NCI-H526 treated with DMSO at 0.1 percent for 48 hours (cell line): ENCODE data around the gene TMPRSS4.

ENCODE experiments used
- DNase-seq: peaks from one replicate; lab custom pipeline; 2025; lab: John Stamatoyannopoulos, UW

TMPRSS4 gene

DNA sequence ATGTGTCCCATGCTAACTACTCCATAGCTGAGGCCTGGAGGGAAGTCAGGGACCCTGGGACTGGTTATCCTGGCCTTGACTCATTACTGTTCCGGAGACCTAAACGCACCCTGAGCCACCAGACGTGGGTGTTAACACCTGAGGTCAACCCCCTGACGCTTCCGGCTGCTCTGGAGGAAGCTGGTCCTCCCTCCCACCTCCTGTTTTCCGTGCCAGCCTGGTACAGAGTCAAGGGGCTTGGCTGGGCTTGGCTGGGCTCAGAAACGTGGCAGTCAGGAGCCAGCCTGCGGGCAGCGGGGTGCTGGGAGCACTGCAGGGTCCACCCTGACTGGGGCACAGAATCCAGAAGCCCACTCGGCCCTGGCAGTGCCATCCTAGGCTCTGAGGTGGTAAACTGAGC, 2.6 kb downstream of the TMPRSS4 start:
- DNase-seq = no peak

DNA sequence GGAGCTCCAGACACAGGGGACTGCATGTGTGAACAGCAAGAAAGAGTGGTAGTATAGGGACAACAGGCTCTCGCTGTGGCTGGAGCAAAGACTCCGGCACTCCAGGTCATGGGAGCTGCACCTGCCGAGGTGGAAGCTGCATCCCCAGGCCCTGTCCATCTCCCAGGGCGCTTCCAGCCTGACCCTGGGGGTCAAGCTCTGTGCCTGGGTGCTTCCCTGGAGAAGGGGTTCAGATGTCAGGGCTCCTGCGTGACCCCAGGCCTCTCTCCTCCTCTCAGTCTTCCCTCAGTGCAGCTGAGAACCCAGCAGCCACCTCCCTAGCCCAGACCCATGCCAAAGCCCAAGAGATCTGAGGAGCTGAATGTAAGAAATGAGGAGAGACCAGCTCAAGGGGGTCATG, 3.4 kb downstream of the TMPRSS4 start:
- no peak for DNase-seq

DNA sequence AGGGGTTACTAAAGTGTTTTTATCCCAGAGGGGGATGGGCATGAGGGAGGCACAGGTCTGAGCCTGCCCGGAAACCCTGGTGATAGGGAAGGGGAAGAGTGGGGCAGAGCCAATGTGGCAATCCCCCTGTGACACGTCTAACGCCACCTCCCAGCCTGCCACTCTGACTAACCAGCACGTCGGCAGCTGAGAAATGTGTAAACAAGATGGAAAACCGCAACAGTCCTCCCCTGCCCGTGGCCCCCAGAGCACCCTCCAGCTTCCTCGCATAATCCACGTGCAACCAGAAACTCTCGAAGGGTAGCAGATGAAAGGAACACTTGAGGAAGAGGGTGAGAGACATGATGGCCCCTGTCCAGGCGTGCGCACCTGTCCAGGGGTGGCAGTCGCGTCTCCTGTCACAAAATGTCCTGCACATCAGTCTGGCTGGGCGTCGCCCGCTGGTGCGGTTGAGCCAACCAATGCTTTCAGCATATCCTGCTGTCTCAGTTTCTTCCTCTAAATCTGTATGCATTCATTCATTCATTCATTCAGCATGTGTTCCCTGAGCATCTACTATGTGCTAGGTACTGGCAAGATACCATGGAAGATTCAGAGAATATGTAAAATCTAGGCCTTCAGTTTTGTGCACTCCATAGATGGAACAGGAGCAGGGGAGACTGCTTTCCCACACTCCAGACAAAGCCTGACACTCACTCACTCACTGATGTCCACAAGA, 4.5 kb downstream of the TMPRSS4 start:
- no peak for DNase-seq

DNA sequence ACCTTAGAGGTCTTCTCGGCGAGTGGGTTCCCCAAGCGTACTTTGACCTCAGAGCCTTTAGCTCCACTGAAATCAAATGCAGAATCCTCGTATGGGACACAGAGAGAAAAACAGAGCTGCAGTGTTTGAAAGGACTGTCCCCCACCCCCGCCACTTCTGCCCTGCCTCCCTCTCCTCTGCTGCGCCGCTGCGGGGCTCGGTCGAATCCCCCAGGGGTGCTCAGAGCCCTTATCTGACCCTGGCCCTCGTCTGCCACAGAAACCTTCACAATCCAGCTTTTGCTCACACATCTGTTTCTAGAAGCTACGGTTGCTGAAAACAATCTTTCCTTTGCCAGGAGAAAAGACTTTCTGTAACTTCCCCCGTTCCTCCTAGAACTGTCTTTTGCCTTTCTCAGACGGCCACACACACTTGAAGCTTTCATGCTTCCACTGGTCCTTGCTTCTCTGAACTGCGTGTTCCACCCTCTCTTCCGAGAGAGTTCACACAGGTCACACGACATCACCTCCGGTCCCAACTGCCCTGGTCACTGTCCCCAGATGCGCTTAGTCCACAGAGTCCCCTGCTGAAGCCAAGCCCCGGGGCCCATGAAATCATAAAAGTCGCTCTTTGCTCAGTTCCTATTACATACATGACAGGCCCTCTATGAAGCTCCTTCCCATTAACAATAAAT, 6.1 kb downstream of the TMPRSS4 start:
- no peak for DNase-seq

DNA sequence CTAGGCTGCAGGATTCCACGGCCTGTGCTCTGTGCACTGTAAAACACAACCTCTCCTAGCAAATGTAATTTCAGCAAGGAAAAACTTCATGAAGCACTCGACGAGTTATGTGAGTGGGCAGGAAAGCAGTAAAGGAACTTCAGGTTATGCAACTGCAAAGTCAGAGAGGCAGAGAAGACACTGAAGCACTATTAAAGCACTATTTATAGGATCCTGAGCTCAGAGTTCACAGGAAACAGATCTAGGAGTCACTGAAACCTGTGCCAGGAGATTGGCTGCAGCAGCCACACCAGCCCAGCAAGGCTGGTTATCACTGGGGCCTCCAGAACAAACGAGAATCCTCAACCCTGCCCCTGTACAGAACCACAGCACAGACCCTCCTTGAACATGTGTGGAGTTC, 7.4 kb downstream of the TMPRSS4 start:
- no peak for DNase-seq

DNA sequence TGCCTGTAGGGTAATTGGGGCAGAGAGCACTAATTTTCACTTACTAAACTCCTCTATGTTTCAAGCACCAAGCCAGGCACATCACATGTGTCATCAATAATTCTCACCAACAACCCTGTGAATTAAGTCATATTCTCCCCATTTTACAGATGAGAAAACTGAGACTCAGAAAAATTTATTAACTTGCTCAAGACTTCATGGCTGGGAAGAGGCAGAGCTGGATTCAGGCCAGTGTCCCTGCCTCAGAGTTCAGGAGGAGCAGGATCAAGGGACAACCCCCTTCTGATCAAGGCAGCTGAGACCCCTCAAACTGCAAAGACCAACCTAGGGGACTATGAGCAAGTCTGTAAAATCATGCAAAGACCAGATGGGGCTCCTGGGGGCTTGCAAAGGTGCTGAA, 7.8 kb downstream of the TMPRSS4 start:
- no peak for DNase-seq

DNA sequence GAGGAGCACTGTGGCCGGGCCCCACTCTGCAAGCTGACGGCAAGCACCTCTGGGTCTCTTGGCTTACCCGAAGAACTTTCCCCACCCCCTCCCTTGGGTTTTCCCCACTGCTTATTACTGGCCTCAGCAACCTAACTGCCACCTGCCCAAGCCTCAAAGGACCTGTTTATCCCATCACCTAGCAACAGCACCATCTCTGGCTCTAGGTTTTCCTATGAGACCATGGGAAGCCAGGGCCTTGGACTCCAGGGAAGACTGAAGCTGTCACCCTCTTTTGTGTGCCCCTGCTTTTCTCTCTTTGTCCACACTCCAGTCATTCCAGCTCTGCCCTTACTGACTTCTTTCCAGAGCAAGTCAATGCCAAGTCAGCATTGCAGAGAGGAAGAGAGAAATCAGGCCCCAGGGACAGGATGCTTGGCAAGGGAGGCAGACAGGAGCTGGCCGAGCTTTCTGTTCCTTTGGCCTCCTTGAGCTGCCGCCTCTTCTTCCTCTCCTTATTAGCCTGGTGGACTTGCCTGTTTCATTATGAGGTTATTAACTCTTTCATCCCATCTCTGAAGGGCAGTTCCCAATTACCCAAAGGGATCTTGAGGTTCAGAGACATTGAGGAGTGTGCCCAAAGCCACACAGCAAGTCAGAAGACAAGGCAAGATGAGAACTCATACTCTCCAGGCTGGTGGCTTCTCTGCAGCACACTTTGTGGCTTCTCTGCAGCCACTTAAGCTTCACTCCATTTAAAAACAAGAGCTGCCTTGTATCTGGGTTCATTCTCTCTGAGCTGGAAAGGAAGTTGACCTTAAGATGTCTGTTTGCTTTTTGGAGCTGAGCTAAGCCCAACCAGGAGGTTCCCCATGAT, 10.3 kb downstream of the TMPRSS4 start, which contains the start of gene SMIM35:
SMIM35 (minus strand) TSS at position 51 of the 856 bp plus-strand sequence. CDS start 206 bp downstream, outside the sequence.
- DNase-seq = peak; percentile 67

DNA sequence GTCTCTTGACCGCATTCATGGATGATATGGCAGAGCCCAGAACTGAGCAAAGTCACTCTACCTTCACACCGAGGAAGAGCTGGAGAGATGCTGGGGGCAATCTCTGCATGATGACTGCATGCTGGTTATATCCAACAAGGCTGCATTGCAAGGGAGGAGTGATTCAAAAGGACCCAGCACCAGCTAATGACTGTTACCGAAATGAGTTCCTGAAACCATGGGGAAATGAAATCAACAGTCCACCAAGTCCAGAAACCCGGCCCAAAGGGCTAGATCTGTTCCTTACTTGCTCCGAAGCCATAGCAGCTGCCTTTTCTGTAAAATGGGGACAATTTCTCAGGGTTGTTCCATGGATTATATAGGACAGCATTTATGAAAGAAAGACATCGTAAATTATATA, 11.1 kb downstream of the TMPRSS4 start:
- DNase-seq = no peak

DNA sequence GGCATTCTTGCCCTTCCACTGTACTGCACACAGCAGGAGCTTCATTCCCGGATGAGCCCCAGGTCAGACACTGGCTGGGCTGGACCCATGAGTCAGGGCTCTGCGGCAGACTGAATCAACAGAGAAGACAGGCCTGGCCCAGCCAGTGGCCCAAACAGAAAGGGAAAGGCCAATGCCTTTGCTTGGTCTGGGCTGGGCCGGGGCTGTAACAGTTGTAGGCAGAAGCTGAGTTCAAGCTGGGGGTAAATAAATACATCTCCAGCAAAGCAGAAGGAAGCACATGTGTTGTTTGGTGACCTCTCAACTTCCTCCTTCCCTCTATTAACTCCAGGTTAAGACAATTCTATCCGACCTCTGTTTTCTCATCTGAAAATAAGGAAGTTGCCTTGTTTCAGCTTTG, 11.7 kb downstream of the TMPRSS4 start:
- DNase-seq = no peak

DNA sequence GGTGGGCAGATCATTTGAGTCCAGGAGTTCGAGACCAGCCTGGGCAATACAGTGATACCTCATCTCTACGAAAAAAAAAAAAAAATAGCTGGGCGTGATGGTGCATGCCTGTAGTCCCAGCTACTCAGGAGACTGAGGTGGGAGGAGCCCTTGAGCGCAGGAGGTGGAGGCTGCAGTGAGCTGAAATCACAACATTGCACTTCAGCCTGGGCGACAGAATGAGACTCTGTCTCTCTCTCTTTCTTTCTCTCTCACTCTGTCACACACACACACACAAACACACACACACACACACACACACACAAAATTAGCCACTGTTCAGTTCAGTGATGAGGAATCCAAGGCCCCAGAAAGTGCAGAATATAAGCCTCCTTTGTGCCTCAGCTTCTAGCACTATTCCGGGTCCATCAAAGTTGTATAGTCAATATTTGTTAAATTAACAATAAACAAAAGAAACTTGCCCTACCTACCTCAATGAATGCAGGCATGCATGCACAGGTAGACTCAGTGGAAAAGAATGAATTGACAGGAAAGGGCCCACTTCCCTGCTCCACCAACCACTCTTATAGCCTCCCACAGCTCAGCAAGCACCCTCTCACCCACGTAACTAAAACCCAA, 13.8 kb downstream of the TMPRSS4 start:
- DNase-seq = no peak

DNA sequence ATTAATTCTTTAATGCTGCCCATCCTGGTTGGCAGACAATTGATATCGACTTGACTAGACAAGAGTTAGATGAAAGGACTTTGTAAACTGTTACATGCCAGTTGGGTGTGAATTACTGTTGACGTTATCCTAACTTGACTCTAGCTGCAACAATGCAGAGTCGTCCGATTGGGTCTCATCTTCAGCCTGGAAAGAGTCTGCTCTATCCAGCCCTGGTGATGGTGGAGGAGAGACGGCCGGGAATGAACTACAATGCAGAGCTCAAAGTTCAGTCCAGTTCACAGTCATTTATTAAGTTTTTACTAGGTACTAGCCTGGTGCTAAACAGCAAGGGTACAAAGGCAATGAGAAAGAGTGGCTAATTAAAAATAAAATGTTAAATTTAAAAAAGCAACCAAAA, 14.8 kb downstream of the TMPRSS4 start:
- DNase-seq = no peak

DNA sequence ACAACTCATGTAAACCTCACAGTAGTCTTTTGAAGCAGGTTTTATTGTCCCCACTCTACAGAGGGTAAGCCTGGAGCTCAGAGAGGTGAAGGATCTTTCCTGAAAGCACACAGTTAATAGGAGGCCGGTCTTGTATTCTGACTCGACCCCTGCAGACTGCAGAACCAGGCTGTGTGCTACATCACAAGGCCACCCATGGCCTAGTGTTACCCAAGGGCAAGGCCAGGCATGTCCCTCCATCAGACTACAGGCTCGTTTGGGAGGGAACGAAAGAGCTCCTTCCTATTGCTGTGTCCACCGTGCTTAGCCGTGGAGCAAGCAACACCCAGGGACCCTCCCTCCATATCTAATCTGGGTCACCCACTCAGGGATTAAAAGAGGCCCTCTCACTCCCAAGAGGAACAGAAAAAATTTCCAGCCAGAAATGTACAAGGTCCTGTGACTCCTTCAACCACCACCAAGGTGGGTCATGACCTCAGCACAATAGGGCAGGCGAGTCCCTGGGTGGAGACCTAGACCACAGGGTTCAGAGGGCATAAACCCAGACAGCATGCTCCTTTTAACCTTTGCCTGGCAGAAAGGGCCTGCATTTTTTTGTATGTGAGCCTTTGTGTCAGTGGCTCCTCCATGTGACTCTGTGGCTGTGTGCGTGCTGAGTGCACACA, 16.2 kb downstream of the TMPRSS4 start:
- no peak for DNase-seq

DNA sequence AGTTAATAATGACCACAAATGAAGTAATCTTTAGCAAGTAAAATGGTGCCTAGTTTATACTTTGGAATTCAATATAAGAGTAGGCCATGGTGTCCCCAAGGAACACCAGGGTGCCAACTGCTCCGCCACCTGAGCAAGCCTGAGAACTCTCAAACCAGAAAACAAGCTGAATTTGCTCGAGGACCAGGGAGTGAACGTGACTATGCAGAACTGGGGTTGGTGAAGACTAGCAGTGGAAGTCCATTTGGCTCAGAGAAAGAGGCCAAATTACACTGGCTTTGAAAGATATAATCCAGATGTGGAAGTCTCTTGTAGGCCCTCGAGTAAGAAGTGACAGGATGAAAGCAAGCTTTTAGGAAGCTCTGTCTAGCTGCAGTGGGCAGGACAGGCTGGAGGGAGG, 18.6 kb downstream of the TMPRSS4 start:
- no peak for DNase-seq

DNA sequence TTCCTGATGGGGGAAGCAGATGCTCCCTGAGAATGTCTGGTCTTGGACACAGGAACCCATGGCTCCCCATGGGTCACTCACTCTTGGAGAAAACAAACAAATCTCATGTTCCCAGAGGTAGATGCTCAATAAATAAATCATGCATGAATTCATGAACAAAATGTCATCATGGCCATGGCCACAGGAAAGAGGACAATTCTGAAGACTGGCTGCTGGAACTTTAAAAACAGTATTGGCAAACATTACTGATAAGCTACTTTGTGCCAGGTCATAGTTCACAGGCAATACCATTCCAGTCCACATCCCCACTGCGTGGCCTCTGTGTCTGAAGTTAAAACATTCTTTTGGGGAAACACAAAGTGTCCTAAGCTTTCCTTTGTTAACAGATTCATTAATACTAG, 19.1 kb downstream of the TMPRSS4 start:
- DNase-seq = no peak

DNA sequence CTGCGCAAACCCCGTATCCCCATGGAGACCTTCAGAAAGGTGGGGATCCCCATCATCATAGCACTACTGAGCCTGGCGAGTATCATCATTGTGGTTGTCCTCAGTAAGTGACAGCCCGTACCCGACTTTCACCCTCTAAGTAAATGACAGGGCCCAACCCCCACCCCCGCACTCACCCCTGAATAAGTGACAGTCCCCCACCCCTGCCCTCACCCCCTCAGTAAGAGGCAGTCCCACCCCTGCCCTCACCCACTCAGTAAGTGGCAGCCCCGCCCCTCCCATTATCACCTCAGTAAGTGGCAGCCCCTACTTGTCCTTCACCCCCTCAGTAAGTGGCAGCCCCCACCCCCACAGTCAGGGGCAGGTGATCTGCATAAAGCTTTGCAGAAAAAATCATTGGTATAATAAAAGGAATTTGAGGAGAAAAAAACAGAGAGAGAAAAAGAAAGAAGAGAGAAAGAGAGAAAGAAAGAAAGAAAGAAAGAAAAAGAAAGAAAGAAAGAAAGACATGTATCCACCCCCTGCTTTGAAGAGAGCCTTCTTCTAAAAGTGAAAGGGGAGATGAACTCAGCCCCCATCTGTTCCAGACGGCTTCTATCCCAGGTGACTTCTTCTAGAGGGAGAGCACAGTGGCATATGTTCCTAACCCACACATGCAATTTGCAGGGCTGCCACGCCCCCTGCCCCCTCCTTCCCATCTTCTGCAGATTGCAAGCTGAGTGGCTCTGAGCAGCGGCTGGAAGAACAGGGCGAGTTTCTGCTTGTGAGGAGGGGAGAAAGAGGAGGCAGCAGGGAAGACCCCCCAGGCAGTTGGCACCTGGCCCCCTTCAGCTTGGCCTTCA, 22.3 kb downstream of the TMPRSS4 start:
- DNase-seq = no peak

DNA sequence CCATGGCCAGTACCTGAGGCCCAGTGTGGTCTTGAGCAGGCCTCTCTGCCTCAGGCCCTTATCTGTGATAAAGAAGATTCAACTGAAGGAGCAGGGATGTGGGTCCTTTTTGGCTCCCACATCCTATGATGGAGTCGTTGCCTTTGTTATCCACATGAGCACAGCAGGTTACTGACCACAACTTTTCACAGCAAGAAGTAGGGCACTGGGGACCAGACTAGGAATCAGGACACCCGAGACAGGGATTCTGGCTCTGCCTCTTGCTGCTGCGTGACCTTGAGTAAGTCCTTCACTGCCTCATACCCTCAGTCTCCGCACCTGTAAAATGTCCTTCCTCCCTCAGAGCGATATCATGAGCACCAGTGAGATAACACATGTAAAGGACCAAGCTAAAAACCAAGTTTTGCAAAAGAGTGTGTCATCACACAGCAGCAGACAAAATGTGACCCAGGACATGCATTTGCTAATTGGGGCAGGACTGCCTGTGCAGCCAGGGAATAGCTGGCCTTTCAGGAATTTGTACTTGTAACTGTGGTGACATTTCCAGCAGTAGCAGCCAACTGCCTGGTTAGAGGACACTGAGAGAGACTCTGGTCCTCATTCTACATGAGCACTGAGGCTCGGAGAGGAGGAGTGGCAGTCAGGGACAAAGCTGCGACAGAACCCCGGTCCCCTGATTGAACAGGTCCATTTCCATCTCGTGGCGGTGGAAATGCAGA, 23.1 kb downstream of the TMPRSS4 start:
- no peak for DNase-seq

DNA sequence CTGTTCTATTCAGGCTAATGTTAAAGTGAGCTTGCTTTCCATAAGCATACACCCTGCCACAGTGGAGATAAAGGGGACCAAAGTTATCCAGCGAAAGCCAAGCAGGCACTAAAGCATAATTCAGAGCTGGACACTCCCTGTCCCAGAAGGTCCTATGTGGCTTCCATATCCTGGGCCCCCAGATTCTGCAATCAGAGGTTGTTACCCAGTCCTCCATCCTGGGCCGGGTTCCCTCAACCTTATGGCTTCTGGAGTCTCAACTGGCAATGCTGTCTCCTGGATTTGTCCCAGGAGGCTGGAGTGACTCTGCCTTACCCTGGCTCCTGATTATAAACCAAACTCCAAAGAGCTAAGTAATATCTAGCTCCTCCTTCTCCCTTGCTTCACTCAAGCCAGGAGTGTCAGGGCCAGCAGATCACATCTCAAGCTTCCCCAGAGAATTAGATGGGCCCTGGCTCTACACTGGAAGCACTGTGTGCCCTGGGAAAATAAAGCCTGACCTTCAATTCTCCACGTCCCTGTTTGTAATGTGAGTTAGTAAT, 23.9 kb downstream of the TMPRSS4 start:
- DNase-seq = no peak

DNA sequence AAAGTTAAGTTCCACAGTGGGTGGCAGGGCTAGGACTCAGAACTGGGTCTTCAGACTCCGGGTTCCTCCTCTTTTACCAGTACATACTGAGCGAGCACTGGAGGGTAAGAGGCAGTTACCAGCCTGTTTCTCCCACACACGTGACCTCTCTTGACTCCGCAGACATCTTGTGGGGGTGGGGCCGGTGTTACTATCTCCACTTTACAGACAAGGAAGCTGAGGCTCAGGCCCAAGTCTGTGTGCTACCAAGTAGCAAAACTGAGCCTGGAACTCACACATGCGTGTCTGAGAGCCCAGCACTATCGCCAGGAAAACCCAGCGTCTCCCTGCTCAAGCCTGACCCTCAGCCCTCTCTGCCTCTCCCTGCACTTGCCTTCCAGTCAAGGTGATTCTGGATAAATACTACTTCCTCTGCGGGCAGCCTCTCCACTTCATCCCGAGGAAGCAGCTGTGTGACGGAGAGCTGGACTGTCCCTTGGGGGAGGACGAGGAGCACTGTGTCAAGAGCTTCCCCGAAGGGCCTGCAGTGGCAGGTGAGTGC, 25.9 kb downstream of the TMPRSS4 start:
- no peak for DNase-seq

DNA sequence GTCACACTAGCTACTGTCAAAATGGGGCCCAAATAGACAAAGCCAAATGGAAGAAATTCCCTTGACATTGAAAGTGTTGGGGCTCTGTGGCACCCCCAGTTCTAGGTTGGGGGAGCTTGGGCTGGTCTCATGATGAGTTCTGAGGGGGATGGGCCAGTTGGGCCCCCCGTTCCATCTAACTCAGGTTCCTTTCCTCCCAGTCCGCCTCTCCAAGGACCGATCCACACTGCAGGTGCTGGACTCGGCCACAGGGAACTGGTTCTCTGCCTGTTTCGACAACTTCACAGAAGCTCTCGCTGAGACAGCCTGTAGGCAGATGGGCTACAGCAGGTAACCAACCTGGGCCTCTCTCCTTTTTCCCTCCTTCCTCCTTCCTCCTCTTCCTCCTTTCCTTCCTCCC, 27.6 kb downstream of the TMPRSS4 start:
- no peak for DNase-seq
